Inflammatory macrophage treated with lipopolysaccharide for 4 hours (primary cell): ENCODE results near the gene PPP1R13B.
A peak's percentile ranks its signal among the peaks of the same experiment; 100 is the strongest.

Experiments
- DNase-seq: peaks from one replicate; pipeline ENCODE4 v3.0.0-alpha.2; 2020

PPP1R13B gene

GRCh38 chr14:103880348-103881267 is 33.2 kb upstream of the PPP1R13B start:
- peak; percentile 38 for DNase-seq

GRCh38 chr14:103879570-103880347 is 32.4 kb upstream of the PPP1R13B start:
- DNase-seq, result peak; percentile 26

- DNase-seq, result no peak
Observed at GRCh38 chr14:103879118-103879569, 31.8 kb upstream of the PPP1R13B start.

- no peak for DNase-seq
Observed at GRCh38 chr14:103878180-103878579, 30.8 kb upstream of the PPP1R13B start.

GRCh38 chr14:103875010-103875409 is 27.6 kb upstream of the PPP1R13B start:
- no peak for DNase-seq

GRCh38 chr14:103872481-103873113 is 25.2 kb upstream of the PPP1R13B start:
- DNase-seq, result no peak

GRCh38 chr14:103871596-103872480 is 24.5 kb upstream of the PPP1R13B start:
- no peak for DNase-seq

- no peak for DNase-seq
Observed at GRCh38 chr14:103870891-103871595, 23.7 kb upstream of the PPP1R13B start.

- no peak for DNase-seq
Observed at GRCh38 chr14:103870144-103870876, 22.9 kb upstream of the PPP1R13B start.

GRCh38 chr14:103869406-103870143 is 22.2 kb upstream of the PPP1R13B start:
- no peak for DNase-seq

GRCh38 chr14:103868242-103868897 is 21.0 kb upstream of the PPP1R13B start:
- no peak for DNase-seq

- DNase-seq, result no peak
Observed at GRCh38 chr14:103867523-103867953, 20.2 kb upstream of the PPP1R13B start.

GRCh38 chr14:103867020-103867419 is 19.6 kb upstream of the PPP1R13B start:
- DNase-seq, result no peak

- no peak for DNase-seq
Observed at GRCh38 chr14:103863245-103863644, 15.9 kb upstream of the PPP1R13B start.

- no peak for DNase-seq
Observed at GRCh38 chr14:103862393-103862782, 15.0 kb upstream of the PPP1R13B start.

GRCh38 chr14:103861413-103862392 is 14.3 kb upstream of the PPP1R13B start:
- no peak for DNase-seq

GRCh38 chr14:103859416-103860202 is 12.2 kb upstream of the PPP1R13B start:
- DNase-seq, result no peak
